ENCODE results near the gene COPB1.

Gene COPB1

DNA sequence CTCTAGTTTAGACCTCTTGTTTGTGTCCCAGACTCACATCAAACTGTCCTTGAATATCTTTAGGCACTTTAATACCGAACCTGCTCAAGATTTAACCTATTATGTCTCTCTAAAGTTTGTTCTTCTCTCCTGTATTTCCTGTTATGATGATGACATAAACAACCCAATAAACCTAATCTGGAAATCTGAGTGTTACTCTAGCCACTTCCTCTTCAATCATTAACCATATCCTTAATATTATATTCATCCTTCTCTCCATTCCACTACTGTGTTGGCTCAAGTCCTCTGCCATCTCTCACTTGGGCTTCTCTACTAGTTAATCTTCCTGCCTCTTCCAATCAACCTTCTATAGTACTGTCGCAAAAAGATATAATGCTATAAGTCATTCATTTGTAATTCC is 36.0 kb downstream of the COPB1 start:
- H3K9me2 ChIP-seq (replicated peaks; ENCODE audit: insufficient read depth, low read length): no peaks in the 10 kb centered on the region

DNA sequence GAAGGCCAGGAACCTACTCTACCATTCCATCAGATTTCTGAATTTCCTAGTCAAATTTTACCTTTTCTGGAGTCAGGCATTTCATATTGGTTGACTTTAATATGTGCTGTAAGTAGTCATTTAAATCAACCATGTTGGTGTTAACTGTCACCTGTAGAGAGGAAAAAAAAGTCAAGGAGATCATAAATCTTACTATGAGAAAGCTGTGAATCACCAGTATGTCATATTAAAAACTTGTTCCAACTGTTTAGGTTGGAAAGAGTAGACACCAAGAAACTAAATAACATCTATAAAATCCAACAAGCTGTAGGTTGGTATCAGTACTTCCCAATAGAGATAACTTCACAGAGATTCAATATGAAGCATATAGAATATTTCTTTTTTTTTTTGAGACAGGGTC is 39.5 kb downstream of the COPB1 start:
- Histone ChIP-seq H3K9me3 (ENCODE audit: insufficient read depth, low read length) (no peaks in the 10 kb centered on the region), H3K9me2 (replicated peaks; ENCODE audit: insufficient read depth, low read length) (no peaks in the 10 kb centered on the region), H4K20me1 (ENCODE audit: low read depth, low read length) (no peaks in the 10 kb centered on the region), H3K27ac (ENCODE audit: low read depth, low read length) (no peak overlapping the region), H3K4me2 (ENCODE audit: low read depth, low read length, poor library complexity, severe bottlenecking) (no peak overlapping the region), H3K79me2 (ENCODE audit: insufficient read depth, low read length) (no peaks in the 10 kb centered on the region), H3F3A (ENCODE audit: insufficient read depth) (peaks cover 26% of the 10 kb centered on the region; the same call in 1 of the 2 replicates), H2AFZ (ENCODE audit: low read depth, low read length, severe bottlenecking) (no peak overlapping the region), H3K36me3 (ENCODE audit: low read length) (peaks cover 56% of the 10 kb centered on the region), H3K4me3 (ENCODE audit: insufficient read depth, low read length, poor library complexity, severe bottlenecking) (no peak overlapping the region), H3K9ac (ENCODE audit: low read length) (no peak overlapping the region), H3K27me3 (ENCODE audit: low read length) (no peaks in the 10 kb centered on the region)
- TF ChIP-seq, protein P1, sequence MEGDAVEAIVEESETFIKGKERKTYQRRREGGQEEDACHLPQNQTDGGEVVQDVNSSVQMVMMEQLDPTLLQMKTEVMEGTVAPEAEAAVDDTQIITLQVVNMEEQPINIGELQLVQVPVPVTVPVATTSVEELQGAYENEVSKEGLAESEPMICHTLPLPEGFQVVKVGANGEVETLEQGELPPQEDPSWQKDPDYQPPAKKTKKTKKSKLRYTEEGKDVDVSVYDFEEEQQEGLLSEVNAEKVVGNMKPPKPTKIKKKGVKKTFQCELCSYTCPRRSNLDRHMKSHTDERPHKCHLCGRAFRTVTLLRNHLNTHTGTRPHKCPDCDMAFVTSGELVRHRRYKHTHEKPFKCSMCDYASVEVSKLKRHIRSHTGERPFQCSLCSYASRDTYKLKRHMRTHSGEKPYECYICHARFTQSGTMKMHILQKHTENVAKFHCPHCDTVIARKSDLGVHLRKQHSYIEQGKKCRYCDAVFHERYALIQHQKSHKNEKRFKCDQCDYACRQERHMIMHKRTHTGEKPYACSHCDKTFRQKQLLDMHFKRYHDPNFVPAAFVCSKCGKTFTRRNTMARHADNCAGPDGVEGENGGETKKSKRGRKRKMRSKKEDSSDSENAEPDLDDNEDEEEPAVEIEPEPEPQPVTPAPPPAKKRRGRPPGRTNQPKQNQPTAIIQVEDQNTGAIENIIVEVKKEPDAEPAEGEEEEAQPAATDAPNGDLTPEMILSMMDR (IDR thresholded peaks at IDR 0.05; ENCODE audit: insufficient read depth, low read length, poor library complexity, severe bottlenecking): no peak
- TF ChIP-seq EZH2phosphoT487 (conservative IDR thresholded peaks at IDR 0.05; ENCODE audit: low read length): no peak

More for the DNA sequence above, 36.0 kb downstream of the COPB1 start:
- Histone ChIP-seq H3K9me3 (ENCODE audit: insufficient read depth, low read length) (no peaks in the 10 kb centered on the region), H4K20me1 (ENCODE audit: low read depth, low read length) (no peaks in the 10 kb centered on the region), H3K36me3 (ENCODE audit: low read length) (peaks cover 79% of the 10 kb centered on the region), H3K4me3 (ENCODE audit: insufficient read depth, low read length, poor library complexity, severe bottlenecking) (no peak overlapping the region), H3K27ac (ENCODE audit: low read depth, low read length) (no peak overlapping the region), H3F3A (ENCODE audit: insufficient read depth) (0 out of 2 replicates have a peak, but pooled peaks cover 5% of the 10 kb centered on the region), H3K4me2 (ENCODE audit: low read depth, low read length, poor library complexity, severe bottlenecking) (no peak overlapping the region), H3K79me2 (ENCODE audit: insufficient read depth, low read length) (no peaks in the 10 kb centered on the region), H3K9ac (ENCODE audit: low read length) (no peak overlapping the region), H3K27me3 (ENCODE audit: low read length) (no peaks in the 10 kb centered on the region), H2AFZ (ENCODE audit: low read depth, low read length, severe bottlenecking) (no peak overlapping the region)
- TF ChIP-seq, protein P1 (IDR thresholded peaks at IDR 0.05; ENCODE audit: insufficient read depth, low read length, poor library complexity, severe bottlenecking): no peak
- TF ChIP-seq EZH2phosphoT487 (conservative IDR thresholded peaks at IDR 0.05; ENCODE audit: low read length): no peak

- H3K9me2 ChIP-seq (replicated peaks; ENCODE audit: insufficient read depth, low read length): no peaks in the 10 kb centered on the region
- H2AFZ ChIP-seq (ENCODE audit: low read depth, low read length, severe bottlenecking): no peak overlapping the region
- H3K36me3 ChIP-seq (ENCODE audit: low read length): peaks cover 40% of the 10 kb centered on the region
- no peaks in the 10 kb centered on the region for H4K20me1 ChIP-seq (ENCODE audit: low read depth, low read length)
- H3K4me3 ChIP-seq (ENCODE audit: insufficient read depth, low read length, poor library complexity, severe bottlenecking): no peak overlapping the region
- no peak for TF ChIP-seq EZH2phosphoT487 (conservative IDR thresholded peaks at IDR 0.05; ENCODE audit: low read length)
- TF ChIP-seq, protein P1 (IDR thresholded peaks at IDR 0.05; ENCODE audit: insufficient read depth, low read length, poor library complexity, severe bottlenecking): no peak
- no peak overlapping the region for H3K9ac ChIP-seq (ENCODE audit: low read length)
- no peaks in the 10 kb centered on the region for H3K9me3 ChIP-seq (ENCODE audit: insufficient read depth, low read length)
- no peak overlapping the region for H3K4me2 ChIP-seq (ENCODE audit: low read depth, low read length, poor library complexity, severe bottlenecking)
- H3K79me2 ChIP-seq (ENCODE audit: insufficient read depth, low read length): no peaks in the 10 kb centered on the region
- H3K27me3 ChIP-seq (ENCODE audit: low read length): no peaks in the 10 kb centered on the region
- peaks cover 27% of the 10 kb centered on the region; the same call in 1 of the 2 replicates for H3F3A ChIP-seq (ENCODE audit: insufficient read depth)
- H3K27ac ChIP-seq (ENCODE audit: low read depth, low read length): no peak overlapping the region
Measured at GRCh38 chr11:14458377-14458776, 41.2 kb downstream of the COPB1 start.
